Adrenal gland (tissue), 12 donors: ENCODE results near the gene CRTC3. TPM values are rescaled to one million over a fixed set of nuclear protein-coding genes. Genes with fewer than 3 reads are reported as not detected.

ENCODE experiments used
- DNase-seq, 7 donors: peaks; one replicate each; pipeline ENCODE4 v3.0.0-alpha.2; 2019 to 2020
- H3K27ac ChIP-seq, 5 donors: fragments of 200-600 bp; sonication (generic) in 4 of 5; 1 replicate in 3 of 5; 2 replicates in 2 of 5; pipeline versions ENCODE4 v1.5.1 to v1.8.0; 2016 to 2020; ENCODE audit warnings: mild to moderate bottlenecking in 1 of 5
- H3K27me3 ChIP-seq: fragments of 200-600 bp; 2 replicates; pipeline ENCODE4 v1.8.0; 2021
- H3K36me3 ChIP-seq, 2 donors: fragments of 200-600 bp; replicated peaks in 1 of 2; 1 replicate in 1 of 2; 2 replicates in 1 of 2; pipeline versions ENCODE4 v1.5.1 to v1.8.0; 2018 to 2022
- H3K4me1 ChIP-seq, 2 donors: fragments of 200-600 bp; replicated peaks in 1 of 2; 1 replicate in 1 of 2; 2 replicates in 1 of 2; pipeline versions ENCODE4 v1.5.1 to v1.8.0; 2018 to 2021
- H3K4me3 ChIP-seq, 4 donors: fragments of 200-600 bp; sonication (generic) in 3 of 4; one replicate each; pipeline ENCODE4 v1.5.1; 2016 to 2018
- H3K9me3 ChIP-seq, 3 donors: fragments of 200-600 bp; sonication (generic) in 1 of 3; replicated peaks in 1 of 3; 1 replicate in 2 of 3; 2 replicates in 1 of 3; pipeline versions ENCODE4 v1.5.1 to v1.8.0; 2016 to 2021
- CTCF ChIP-seq, 6 experiments: fragments of 450-650 bp in 4 of 6; fragments of 200-600 bp in 2 of 6; sonication (generic) in 1 of 6; IDR thresholded peaks; 1 replicate in 5 of 6; 2 replicates in 1 of 6; pipeline versions ENCODE4 v1.5.1 to v1.8.0; 2016 to 2021; ENCODE audit warnings: antibody characterized with exemption in 6 of 6, mild to moderate bottlenecking in 2 of 6, moderate library complexity in 1 of 6
- POLR2A ChIP-seq, 2 donors: fragments of 450-650 bp; IDR thresholded peaks; one replicate each; pipeline ENCODE4 v1.6.1; 2017; ENCODE audit warnings: antibody characterized with exemption in 2 of 2, mild to moderate bottlenecking in 2 of 2, moderate library complexity in 1 of 2
- WGBS, 4 donors: extraction: QIAGEN DNeasy Blood & Tissue Kit in 2 of 4; methylation state at CpG; one replicate each; pipeline versions ENCODE4 v1.1.5 to v1.1.7; 2013 to 2017; 5-methylcytosine and 5-hydroxymethylcytosine counted together
- intact Hi-C, 2 donors: fragments of 100-400 bp; cut with DNase I; formaldehyde crosslinking; loops; one replicate each; pipeline versions ENCODE4 v1.14.1 to v1.15.0; 2022 to 2023
- polyA plus RNA-seq, 3 donors: library from polyadenylated mRNA; stranded (reverse); fragments of 200-250 nt in 2 of 3; fragments of 350-450 nt in 1 of 3; fragmentation: Illumina TruSeq in 1 of 3; extraction: RNeasy Lipid Tissue Mini Kit (QIAGEN cat#74804) in 1 of 3; gene quantifications; one replicate each; pipeline ENCODE4 v1.2.3, GENCODE V29; 2013 to 2014
- total RNA-seq, 9 donors: library from RNA; depleted of rRNA in 4 of 9; stranded (reverse); fragments of >200 nt in 4 of 9; fragments of 120-200 nt in 1 of 9; fragmentation: NEBNext Ultra II Directional in 1 of 9; extraction: Animal tissue kit (Norgen Biotek cat#: 25700) in 1 of 9; gene quantifications; one replicate each; pipeline versions ENCODE4 v1.1.0 to v1.2.4, GENCODE V29; 2013 to 2023
- donor health status: healthy with polysubstance abuse.
- donor health status: Bipolar disorder and iron deficiency.
- donor health status: DM: yes; HTN: yes; CAD: no.
- donor health status: DM: no; HTN: no; CAD: no.
- donor health status: DM: no; HTN: no; CAD: no.
- donor health status: DM: yes; HTN: yes; CAD: no.

The CRTC3 gene
- total and polyA plus RNA-seq, 12 donors = 11.5 to 46.7 (median 31.8) TPM

GRCh38 chr15:90565866-90566265 lies 36.1 kb downstream of the CRTC3 start:
- Histone ChIP-seq H3K4me1 (peaks cover 43 to 66% of the 10 kb centered on the region in 2 donors), H3K4me3 (no peak overlapping the region), H3K9me3 (no peaks in the 10 kb centered on the region), H3K36me3 (no peaks in the 10 kb centered on the region), H3K27ac (peak overlapping the region in 1 of 5 donors; percentile 27), H3K27me3 (no peaks in the 10 kb centered on the region)
- intact Hi-C loops = no loop called here
- DNase-seq = no peak
- TF ChIP-seq POLR2A (IDR thresholded peaks at IDR 0.05) (no peak), CTCF (IDR thresholded peaks at IDR 0.05) (no peak)

- DNase-seq = no peak
- no peak overlapping the region for H3K4me3 ChIP-seq
- H3K9me3 ChIP-seq = no peaks in the 10 kb centered on the region
- peak overlapping the region in 3 of 5 donors; percentile 52 to 78 (median 55) for H3K27ac ChIP-seq
- intact Hi-C loops = no loop called here
- H3K4me1 ChIP-seq = peaks cover 14 to 35% of the 10 kb centered on the region in 2 donors
- H3K27me3 ChIP-seq = no peaks in the 10 kb centered on the region
- TF ChIP-seq POLR2A (IDR thresholded peaks at IDR 0.05) = no peak
- TF ChIP-seq CTCF (IDR thresholded peaks at IDR 0.05) = no peak
- 37 to 52% (median 37%) methylated on average over 5 of the region's 5 CpGs for WGBS, 4 donors
- H3K36me3 ChIP-seq = no peaks in the 10 kb centered on the region
Observed at GRCh38 chr15:90570643-90571042, 40.9 kb downstream of the CRTC3 start.

- Histone ChIP-seq H3K4me1 (peaks cover 14 to 30% of the 10 kb centered on the region in 2 donors), H3K4me3 (no peak overlapping the region), H3K36me3 (no peaks in the 10 kb centered on the region), H3K27ac (peak overlapping the region in 4 of 5 donors; percentile 19 to 78 (median 54)), H3K27me3 (no peaks in the 10 kb centered on the region), H3K9me3 (no peaks in the 10 kb centered on the region)
- intact Hi-C loops = no loop called here
- WGBS, 4 donors = 18 to 47% (median 29%) methylated on average over 4 of the region's 4 CpGs
- DNase-seq = peak; percentile 49 to 88 (median 79)
- TF ChIP-seq CTCF (IDR thresholded peaks at IDR 0.05) = no peak
- TF ChIP-seq POLR2A (IDR thresholded peaks at IDR 0.05) = peak in 1 of 2 donors; percentile 53
Observed at GRCh38 chr15:90571063-90571541, 41.4 kb downstream of the CRTC3 start.

GRCh38 chr15:90572893-90573292 lies 43.2 kb downstream of the CRTC3 start:
- H3K27me3 ChIP-seq = no peaks in the 10 kb centered on the region
- 92 to 95% (median 92%) methylated on average over 3 of the region's 3 CpGs for WGBS, 4 donors

More at GRCh38 chr15:90572893-90573292, 43.2 kb downstream of the CRTC3 start:
- peaks cover 14 to 20% of the 10 kb centered on the region in 2 donors for H3K4me1 ChIP-seq
- no peak overlapping the region for H3K4me3 ChIP-seq
- no peaks in the 10 kb centered on the region for H3K9me3 ChIP-seq
- H3K27ac ChIP-seq = no peak overlapping the region
- intact Hi-C loops = no loop called here
- TF ChIP-seq POLR2A (IDR thresholded peaks at IDR 0.05) = no peak
- no peak for TF ChIP-seq CTCF (IDR thresholded peaks at IDR 0.05)
- no peaks in the 10 kb centered on the region for H3K36me3 ChIP-seq
- no peak for DNase-seq
